Mesendoderm (in vitro differentiated cells): ENCODE measurements around the gene STARD8.

Experiments
- DNase-seq: peaks from one replicate; pipeline ENCODE4 v3.0.0; 2013
- H2AK5ac ChIP-seq: 2 replicates; pipeline ENCODE4 v1.6.1; 2013; ENCODE audit warnings: low read length, inconsistent platforms
- H2BK120ac ChIP-seq: 2 replicates; pipeline ENCODE4 v1.6.1; 2013; ENCODE audit warnings: low read depth, mild to moderate bottlenecking, low read length, moderate library complexity, mixed read lengths
- H2BK15ac ChIP-seq: replicated peaks from 2 replicates; pipeline ENCODE4 v1.6.1; 2013; ENCODE audit warnings: low read depth, mild to moderate bottlenecking, moderate library complexity
- H2BK5ac ChIP-seq: 2 replicates; pipeline ENCODE4 v1.6.1; 2013; ENCODE audit warnings: low read length, inconsistent platforms
- H3K18ac ChIP-seq: 2 replicates; pipeline ENCODE4 v1.6.1; 2013; ENCODE audit warnings: mild to moderate bottlenecking, low read length, mixed read lengths
- H3K23ac ChIP-seq: one replicate; pipeline ENCODE4 v1.6.1; 2013; ENCODE audit warnings: low read length
- H3K27ac ChIP-seq: 2 replicates; pipeline ENCODE4 v1.5.1; 2013; ENCODE audit warnings: low read depth, mild to moderate bottlenecking, inconsistent platforms, low read length, moderate library complexity
- H3K27me3 ChIP-seq: 2 replicates; pipeline ENCODE4 v1.6.1; 2013; ENCODE audit warnings: low read length, control low read depth, mild to moderate bottlenecking, inconsistent platforms; ENCODE audit not compliant: insufficient read depth, poor library complexity
- H3K36me3 ChIP-seq: 2 replicates; pipeline ENCODE4 v1.6.1; 2013; ENCODE audit warnings: low read length, inconsistent platforms; ENCODE audit not compliant: control insufficient read depth, insufficient read depth
- H3K4ac ChIP-seq: one replicate; pipeline ENCODE4 v1.6.1; 2013; ENCODE audit warnings: low read depth, mild to moderate bottlenecking, low read length, moderate library complexity
- H3K4me1 ChIP-seq: 2 replicates; pipeline ENCODE4 v1.6.1; 2013; ENCODE audit warnings: low read depth, low read length, inconsistent platforms; ENCODE audit not compliant: control insufficient read depth
- H3K4me2 ChIP-seq: 2 replicates; pipeline ENCODE4 v1.6.1; 2013; ENCODE audit warnings: low read length
- H3K4me3 ChIP-seq: 2 replicates; pipeline ENCODE4 v1.5.1; 2013; ENCODE audit warnings: mild to moderate bottlenecking, low read length
- H3K56ac ChIP-seq: one replicate; pipeline ENCODE4 v1.6.1; 2013; ENCODE audit warnings: low read length
- H3K79me1 ChIP-seq: 2 replicates; pipeline ENCODE4 v1.6.1; 2013; ENCODE audit warnings: low read length, inconsistent platforms
- H3K79me2 ChIP-seq: 2 replicates; pipeline ENCODE4 v1.6.1; 2013; ENCODE audit warnings: mild to moderate bottlenecking, low read length; ENCODE audit not compliant: control insufficient read depth, insufficient read depth
- H3K9ac ChIP-seq: 2 replicates; pipeline ENCODE4 v1.6.1; 2013; ENCODE audit warnings: low read length, inconsistent platforms
- H4K5ac ChIP-seq: one replicate; pipeline ENCODE4 v1.6.1; 2013; ENCODE audit warnings: low read length
- H4K8ac ChIP-seq: one replicate; pipeline ENCODE4 v1.6.1; 2013; ENCODE audit warnings: low read depth, mild to moderate bottlenecking, control low read depth, low read length, moderate library complexity
- WGBS: extraction: QIAGEN DNeasy Blood & Tissue Kit; methylation state at CpG from one replicate; pipeline ENCODE4 v1.1.7; 2013; ENCODE audit warnings: low lambda C conversion rate, missing lambda C conversion rate; ENCODE audit not compliant: insufficient coverage; ENCODE audit errors: extremely low coverage; 5-methylcytosine and 5-hydroxymethylcytosine counted together

STARD8 gene

DNA sequence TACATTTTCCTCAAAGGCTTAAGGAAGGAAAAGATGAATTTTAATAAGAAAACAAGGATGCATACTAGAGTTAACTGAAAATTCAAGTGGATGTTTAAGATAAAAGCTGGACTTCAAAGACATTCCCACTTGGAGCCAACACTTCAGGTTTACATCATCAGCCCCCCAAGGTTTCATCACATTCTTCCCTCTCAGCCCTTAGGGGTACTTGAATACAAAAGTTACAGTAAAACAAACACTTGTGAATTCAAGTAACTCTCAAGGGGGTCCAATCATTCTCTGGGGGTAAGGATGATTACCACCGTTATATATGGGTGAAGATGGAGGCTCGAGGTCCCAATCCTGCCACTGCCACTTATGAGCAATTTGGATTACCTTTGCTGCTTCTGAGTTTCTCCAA lies 36.1 kb downstream of the STARD8 start:
- Histone ChIP-seq H3K36me3 (no peaks in the 10 kb centered on the region), H3K27me3 (no peaks in the 10 kb centered on the region), H2BK15ac (no peak overlapping the region), H3K56ac (no peak overlapping the region), H3K23ac (no peak overlapping the region), H3K4me2 (no peak overlapping the region), H3K18ac (no peak overlapping the region), H3K4me3 (no peak overlapping the region), H3K9ac (no peak overlapping the region), H2AK5ac (no peak overlapping the region), H3K79me2 (no peaks in the 10 kb centered on the region), H3K4ac (no peak overlapping the region), H3K27ac (no peak overlapping the region), H3K4me1 (peaks cover 2% of the 10 kb centered on the region), H4K8ac (no peak overlapping the region), H2BK5ac (no peak overlapping the region), H4K5ac (no peak overlapping the region), H3K79me1 (no peaks in the 10 kb centered on the region), H2BK120ac (no peak overlapping the region)
- WGBS, result no CpG with 5 or more reads among the region's 2 CpGs
- no peak for DNase-seq

- no peak overlapping the region for H2BK5ac ChIP-seq
- H3K56ac ChIP-seq, result peak overlapping the region; percentile 42
- H3K27me3 ChIP-seq, result no peaks in the 10 kb centered on the region
- H3K23ac ChIP-seq, result no peak overlapping the region
- H3K4me1 ChIP-seq, result peaks cover 2% of the 10 kb centered on the region
- H3K4me2 ChIP-seq, result no peak overlapping the region
- WGBS, result no CpG with 5 or more reads among the region's 15 CpGs
- no peak overlapping the region for H3K9ac ChIP-seq
- H3K4me3 ChIP-seq, result no peak overlapping the region
- no peak overlapping the region for H4K5ac ChIP-seq
- peak; percentile 56 for DNase-seq
- H3K79me1 ChIP-seq, result no peaks in the 10 kb centered on the region
- no peak overlapping the region for H3K4ac ChIP-seq
- no peak overlapping the region for H2AK5ac ChIP-seq
- no peaks in the 10 kb centered on the region for H3K36me3 ChIP-seq
- H3K18ac ChIP-seq, result no peak overlapping the region
- no peaks in the 10 kb centered on the region for H3K79me2 ChIP-seq
- no peak overlapping the region for H4K8ac ChIP-seq
- no peak overlapping the region for H2BK15ac ChIP-seq
- H2BK120ac ChIP-seq, result no peak overlapping the region
- H3K27ac ChIP-seq, result no peak overlapping the region
Measured at GRCh38 chrX:68684291-68684918, 36.9 kb downstream of the STARD8 start.

DNA sequence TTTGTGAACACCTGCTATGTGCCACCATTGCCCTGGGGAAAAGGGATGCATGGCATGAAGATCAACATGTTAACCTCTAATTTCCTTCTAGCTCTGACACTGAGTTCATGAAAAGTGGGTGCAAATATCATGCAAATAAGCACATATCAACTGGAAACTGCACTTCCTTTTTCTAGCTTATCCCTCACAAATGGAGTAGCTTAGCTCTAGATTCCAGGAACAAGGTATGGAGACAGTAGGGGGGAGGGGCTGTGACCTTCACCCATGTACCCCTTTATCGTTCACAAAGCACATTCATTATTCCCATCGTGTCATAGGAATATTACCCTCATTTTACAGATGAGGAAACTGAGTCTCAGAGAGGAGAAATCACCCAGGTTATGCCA lies 37.4 kb downstream of the STARD8 start:
- no CpG with 5 or more reads among the region's 2 CpGs for WGBS
- Histone ChIP-seq H3K27ac (no peak overlapping the region), H3K23ac (no peak overlapping the region)

GRCh38 chrX:68685685-68686084 lies 38.2 kb downstream of the STARD8 start:
- Histone ChIP-seq H3K4me1 (no peaks in the 10 kb centered on the region), H3K27me3 (no peaks in the 10 kb centered on the region), H3K23ac (no peak overlapping the region), H3K9ac (no peak overlapping the region), H2AK5ac (no peak overlapping the region), H3K4ac (no peak overlapping the region), H3K4me3 (no peak overlapping the region), H3K79me1 (no peaks in the 10 kb centered on the region), H4K8ac (no peak overlapping the region), H3K4me2 (no peak overlapping the region), H2BK15ac (no peak overlapping the region), H3K18ac (no peak overlapping the region), H2BK120ac (no peak overlapping the region), H3K27ac (peak overlapping the region; percentile 41), H4K5ac (no peak overlapping the region), H3K56ac (peak overlapping the region; percentile 19), H2BK5ac (no peak overlapping the region), H3K79me2 (no peaks in the 10 kb centered on the region), H3K36me3 (no peaks in the 10 kb centered on the region)
- peak; percentile 81 for DNase-seq
- WGBS, result no CpG with 5 or more reads among the region's 5 CpGs

More for the DNA sequence above, 37.4 kb downstream of the STARD8 start:
- no peak overlapping the region for H2AK5ac ChIP-seq
- H4K8ac ChIP-seq, result no peak overlapping the region
- H3K4me2 ChIP-seq, result no peak overlapping the region
- H2BK15ac ChIP-seq, result no peak overlapping the region
- no peaks in the 10 kb centered on the region for H3K79me1 ChIP-seq
- H3K56ac ChIP-seq, result no peak overlapping the region
- H3K4me3 ChIP-seq, result no peak overlapping the region
- peaks cover 2% of the 10 kb centered on the region for H3K4me1 ChIP-seq
- no peaks in the 10 kb centered on the region for H3K79me2 ChIP-seq
- no peak for DNase-seq
- H3K9ac ChIP-seq, result no peak overlapping the region
- H3K18ac ChIP-seq, result no peak overlapping the region
- no peak overlapping the region for H2BK120ac ChIP-seq
- H3K36me3 ChIP-seq, result no peaks in the 10 kb centered on the region
- H3K27me3 ChIP-seq, result no peaks in the 10 kb centered on the region
- no peak overlapping the region for H3K4ac ChIP-seq
- no peak overlapping the region for H2BK5ac ChIP-seq
- H4K5ac ChIP-seq, result no peak overlapping the region

DNA sequence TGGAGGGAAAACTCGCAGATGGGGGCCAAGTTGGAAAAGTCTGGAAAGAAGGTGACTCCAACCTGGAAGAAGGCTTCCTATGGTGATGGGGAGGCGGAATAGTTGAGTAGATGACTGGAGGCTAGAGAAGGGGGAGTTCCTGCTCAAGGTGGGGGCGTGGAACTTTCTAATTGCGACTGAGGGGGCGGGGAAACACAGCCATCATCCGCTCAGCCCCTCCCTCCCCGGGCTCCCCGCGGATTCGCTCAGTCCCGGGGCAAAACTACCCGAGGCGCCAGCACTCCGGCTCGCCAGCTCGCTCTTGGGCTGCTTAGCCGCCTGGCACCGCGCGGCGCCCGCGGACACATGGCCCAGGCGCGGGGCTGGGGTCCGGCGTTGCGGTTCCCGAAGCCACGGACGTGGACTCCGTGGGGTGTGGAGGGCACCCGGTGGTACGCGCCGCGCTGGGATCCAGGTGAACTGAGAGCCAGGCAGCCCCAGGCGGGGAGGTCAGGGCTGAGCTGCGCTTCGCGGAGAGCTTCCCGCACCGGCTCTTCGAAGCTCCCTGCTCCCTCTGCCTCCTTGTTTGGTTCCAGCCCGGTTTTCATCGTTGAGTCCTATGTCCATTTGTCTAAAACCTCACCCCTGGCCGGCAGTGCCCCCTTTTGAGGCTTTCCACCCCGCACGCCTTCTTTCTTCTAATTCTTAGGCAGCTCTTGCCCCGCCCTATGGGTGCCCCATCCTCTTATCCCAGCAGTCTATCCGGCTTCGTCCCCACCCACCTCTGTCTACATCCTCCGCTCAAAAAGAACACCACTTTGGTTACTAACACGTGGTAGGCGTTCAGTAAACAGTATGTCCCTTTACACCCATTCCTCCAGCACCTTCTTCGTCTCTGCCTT lies 38.9 kb downstream of the STARD8 start:
- Histone ChIP-seq H3K27me3 (no peaks in the 10 kb centered on the region), H3K4ac (no peak overlapping the region), H2BK120ac (no peak overlapping the region), H3K36me3 (no peaks in the 10 kb centered on the region), H3K79me1 (no peaks in the 10 kb centered on the region), H3K23ac (no peak overlapping the region), H3K9ac (peak overlapping the region; percentile 66), H3K4me2 (peak overlapping the region; percentile 64), H2BK15ac (no peak overlapping the region), H3K56ac (peak overlapping the region; percentile 82), H4K8ac (no peak overlapping the region), H2AK5ac (no peak overlapping the region), H3K4me1 (no peaks in the 10 kb centered on the region), H3K27ac (peak overlapping the region; percentile 20), H4K5ac (no peak overlapping the region), H2BK5ac (no peak overlapping the region), H3K4me3 (no peak overlapping the region), H3K18ac (peak overlapping the region; percentile 76), H3K79me2 (no peaks in the 10 kb centered on the region)
- peak; percentile 89 for DNase-seq
- no CpG with 5 or more reads among the region's 56 CpGs for WGBS
